Hematopoietic multipotent progenitor cell treated with erythropoietin and hydrocortisone succinate and interleukin-3 and kit ligand, for 8 days (in vitro differentiated cells): ENCODE data around the gene NKD2.
A peak's percentile ranks its signal among the peaks of the same experiment; 100 is the strongest.
"Not testable (repeated sequence)": the region's sequence is repeated elsewhere in the genome, so short reads cannot be mapped to it uniquely, and the experiment has no call there.

Experiments used
- DNase-seq: peaks from one replicate; pipeline ENCODE4 v3.0.0-alpha.2; 2015

NKD2 gene

GRCh38 chr5:979100-979817, 29.3 kb upstream of the NKD2 start:
- no peak for DNase-seq

DNA sequence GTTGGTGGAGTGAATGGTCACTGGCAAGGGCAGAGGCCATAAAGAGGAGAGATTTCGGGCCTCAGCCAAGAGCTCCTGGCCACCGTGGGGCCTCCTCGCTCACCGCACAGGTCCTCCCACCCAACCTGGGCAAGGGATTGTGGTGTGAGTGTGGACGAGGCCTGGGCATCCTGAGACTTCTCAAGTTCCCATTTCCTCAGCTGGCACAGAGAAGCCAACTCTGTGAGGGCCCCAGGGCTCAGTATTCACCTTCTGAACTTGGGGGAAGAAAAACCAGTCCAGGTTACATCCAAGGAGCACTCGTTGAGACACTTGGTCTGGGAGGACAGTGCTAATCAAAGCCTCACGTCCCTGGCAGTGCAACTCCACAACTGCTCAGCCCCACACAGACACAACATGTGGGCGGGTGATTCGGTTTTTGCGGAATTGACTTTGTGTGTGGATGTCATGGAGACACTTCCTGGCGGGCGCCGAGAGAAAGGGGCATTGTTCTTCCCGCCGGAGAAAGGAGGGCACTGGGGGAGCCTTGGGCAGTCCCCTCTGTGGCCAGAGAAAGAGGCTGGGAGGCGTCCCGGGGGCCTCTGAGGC, 28.5 kb upstream of the NKD2 start:
- DNase-seq = no peak

GRCh38 chr5:980966-981365, 27.6 kb upstream of the NKD2 start:
- no peak for DNase-seq

- DNase-seq = no peak
Measured at GRCh38 chr5:981456-981855, 27.1 kb upstream of the NKD2 start.

DNA sequence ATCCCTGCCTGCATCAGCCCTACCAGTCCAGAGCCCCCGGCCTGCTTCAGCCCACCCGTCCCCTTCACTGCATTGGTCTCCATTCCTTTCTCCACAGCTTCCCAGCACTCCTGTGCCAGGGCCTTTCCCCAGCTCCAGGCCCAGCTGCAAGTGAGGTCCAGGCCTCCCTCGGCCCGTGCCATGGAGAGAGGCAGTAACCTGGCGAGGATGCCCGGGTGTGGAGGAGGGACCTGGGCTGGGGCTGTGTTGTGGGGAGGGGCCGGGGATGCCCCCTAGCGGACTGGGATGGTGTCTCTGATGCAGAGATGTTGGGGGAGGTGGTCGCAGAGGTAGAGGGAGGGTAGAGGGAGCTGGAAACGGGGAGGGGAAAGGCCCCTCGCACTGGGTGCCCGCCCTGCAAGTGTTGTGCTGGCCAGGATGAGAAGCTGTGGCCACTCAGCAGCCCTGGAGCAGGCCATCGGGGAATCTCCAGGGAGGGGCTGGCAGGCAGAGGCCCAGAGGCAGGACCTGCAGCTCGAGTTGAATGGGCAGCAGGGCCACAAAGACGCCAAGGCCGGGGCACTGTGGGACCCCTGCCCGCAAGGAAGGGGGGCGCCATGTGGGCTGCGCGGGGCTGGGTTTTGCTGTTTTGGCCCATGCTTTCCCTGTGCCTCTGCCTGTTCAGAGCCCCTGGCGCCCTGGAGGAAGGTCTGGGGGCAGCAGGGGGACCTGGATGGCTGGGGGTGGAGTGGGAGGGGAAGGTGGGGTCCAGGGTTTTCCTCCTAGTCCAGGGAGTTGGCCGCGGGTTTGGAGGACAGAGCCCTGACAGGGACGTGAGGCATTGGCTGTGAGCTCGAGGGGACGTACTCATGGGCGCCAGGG, 26.0 kb upstream of the NKD2 start:
- DNase-seq = no peak

- DNase-seq = no peak
Measured at GRCh38 chr5:983238-983524, 25.4 kb upstream of the NKD2 start.

- DNase-seq = no peak
Measured at GRCh38 chr5:983568-983967, 25.0 kb upstream of the NKD2 start.

DNA sequence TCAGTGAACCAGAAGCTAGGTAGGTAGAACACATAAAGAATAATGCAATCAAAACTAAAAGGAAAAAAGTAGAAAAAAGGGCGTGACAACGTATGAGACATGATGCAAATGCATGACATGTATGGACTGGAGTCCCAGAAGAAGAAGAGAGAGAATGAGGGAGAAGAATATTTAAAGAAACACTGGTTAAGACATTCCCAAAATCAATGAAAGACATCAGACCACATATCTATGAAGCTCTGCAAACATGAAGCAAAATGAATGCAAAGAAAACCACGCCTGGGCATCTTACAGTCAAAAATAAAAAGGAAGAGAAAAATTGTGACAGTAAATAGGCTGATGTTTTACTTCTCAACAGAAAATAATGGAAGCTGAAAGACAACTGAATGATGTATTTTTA, 23.8 kb upstream of the NKD2 start:
- no peak for DNase-seq

DNA sequence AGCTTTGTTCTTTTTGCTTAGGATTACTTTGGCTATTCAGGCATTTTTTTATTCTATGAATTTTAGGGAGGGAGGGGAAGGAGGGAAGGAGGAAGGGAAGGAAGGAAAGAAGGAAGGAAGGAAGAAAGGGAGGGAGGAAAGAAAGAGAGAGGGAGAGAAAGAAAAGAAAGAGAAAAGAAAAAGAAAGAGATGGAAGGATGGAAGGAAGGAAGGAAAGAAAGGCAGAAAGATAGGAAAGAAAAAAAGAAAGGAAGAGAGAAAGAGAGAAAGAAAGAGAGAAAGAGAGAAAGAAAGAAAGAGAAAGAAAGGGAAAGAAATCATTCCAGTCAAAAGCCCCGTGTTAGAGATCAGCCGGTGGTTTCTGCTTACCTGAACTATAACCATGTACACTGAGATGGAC, 20.8 kb upstream of the NKD2 start:
- DNase-seq = no peak

DNA sequence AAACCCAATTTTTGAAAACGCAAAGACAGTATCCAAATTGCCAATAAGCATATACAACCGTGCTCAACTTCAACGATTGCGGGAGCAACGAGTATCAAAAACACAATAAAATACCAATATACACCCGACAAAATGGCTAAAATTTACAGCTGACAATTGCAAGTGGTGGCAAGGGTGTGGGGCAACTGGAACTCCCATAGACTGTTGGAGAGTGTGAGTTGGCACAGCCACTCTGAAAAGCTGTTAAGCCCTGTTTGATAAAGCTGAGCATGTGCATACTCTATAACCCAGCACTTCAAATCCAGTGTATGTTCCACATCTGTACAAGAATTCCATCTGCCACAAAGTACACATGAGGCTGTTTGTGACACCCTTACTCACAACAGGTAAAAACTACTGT, 20.3 kb upstream of the NKD2 start:
- no peak for DNase-seq

DNA sequence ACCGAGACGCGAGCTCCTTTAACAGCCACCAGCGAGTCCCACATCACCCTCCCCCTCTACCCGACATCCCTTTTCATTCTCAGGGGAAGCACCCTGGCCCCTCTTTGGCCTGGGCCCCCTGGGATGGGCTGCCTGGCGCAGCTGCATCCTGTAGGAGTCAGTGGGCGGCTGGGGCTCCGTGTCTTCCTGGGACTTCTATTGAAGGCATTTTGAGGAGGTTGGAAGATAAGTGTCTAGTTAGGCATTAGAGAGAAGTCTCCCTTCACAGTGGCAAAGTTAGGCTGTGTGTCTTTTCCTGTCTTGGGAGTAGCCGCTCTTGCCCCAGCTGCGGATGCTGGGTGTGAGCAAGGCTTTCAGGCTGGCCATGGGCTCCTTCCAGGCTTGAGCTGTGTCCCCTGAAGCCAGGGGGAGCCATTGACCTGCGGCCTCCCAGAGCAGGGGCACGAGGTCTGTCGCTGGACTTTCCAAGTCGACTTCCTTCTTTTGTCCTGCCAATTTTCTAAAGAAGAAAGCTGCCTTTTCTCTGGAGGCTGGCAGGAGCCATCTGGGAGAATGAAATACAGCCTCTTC, 18.6 kb upstream of the NKD2 start:
- DNase-seq = peak; percentile 20

DNA sequence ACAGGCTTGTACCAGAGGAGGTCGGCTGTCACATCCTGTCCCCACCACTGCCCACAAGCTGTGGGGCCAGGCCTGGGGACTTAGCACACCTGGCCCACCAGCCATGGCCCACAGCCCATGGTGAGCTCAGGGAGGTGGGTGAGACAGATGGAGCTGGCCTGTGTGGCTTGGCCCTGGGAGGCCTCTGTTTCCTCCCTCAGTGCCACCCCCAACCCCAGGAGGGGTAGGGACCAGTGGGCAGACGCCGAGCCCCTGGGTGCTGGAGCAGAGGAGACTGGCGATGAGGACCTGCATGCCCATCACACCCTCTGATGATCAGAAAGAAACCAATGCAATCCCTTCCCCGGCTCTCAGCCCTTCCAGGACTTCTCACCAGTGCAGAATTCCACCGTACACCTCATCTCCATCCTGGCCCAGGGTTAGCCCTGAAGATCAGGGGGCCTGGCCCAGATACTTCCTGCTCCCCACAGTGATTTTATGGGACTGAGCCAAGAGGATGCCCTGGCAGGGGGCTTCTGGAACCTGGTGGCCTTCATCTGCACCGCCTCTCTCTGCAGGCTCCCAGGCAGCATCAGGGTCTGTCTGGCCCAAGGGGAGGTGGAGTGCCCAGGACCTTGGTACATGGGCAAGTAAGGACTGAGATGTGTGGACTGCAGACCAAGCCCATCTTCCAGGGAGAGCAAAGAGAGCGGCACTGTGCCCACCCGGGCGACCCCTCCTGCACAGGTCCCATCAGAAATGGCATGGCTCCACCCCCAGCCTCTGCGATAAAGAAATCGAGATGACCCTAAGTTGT, 16.9 kb upstream of the NKD2 start:
- DNase-seq = no peak

- no peak for DNase-seq
Measured at GRCh38 chr5:994272-994607, 14.4 kb upstream of the NKD2 start.

DNA sequence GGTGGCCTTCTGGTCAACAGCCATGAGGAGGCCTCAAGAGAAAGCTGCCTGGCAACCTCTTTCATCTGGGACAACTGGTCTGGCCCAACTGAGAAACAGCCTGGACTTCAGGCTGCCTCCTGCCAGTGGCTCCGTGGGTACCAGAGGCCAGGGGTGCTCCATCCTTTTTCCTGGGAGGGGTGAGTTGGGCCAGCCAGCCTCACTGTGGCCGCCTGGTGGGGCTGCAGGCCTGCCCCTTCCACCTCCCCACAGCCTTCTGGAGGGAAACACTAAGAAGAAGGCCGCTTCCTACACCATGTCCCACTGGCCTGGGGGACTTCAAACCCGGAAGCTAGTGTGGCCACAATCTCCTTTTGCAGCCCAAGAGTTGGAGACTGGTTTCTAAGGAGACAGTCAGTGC, 13.8 kb upstream of the NKD2 start:
- DNase-seq = no peak

DNA sequence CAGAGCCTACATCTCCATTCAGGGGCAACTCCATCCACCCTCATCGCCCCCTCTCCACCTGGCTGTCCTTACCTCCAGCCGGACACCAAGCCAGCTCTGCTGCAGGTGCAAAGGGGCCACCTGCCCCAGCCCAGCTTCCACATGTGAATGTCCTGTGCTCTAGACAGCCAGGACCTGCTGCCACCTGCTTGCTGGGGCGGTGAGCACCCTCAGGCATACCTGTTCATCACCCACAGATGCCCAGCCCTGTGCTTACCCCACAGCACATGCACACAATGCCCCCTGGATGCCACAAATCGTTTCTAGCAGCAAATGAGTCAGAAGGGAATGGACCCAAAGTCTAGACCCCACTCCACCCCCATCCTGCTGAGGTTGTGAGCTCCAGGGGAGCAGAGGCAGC, 13.3 kb upstream of the NKD2 start:
- DNase-seq = no peak

GRCh38 chr5:997001-997474, 11.6 kb upstream of the NKD2 start:
- peak; percentile 26 for DNase-seq

GRCh38 chr5:997711-998110, 10.9 kb upstream of the NKD2 start:
- DNase-seq = no peak

DNA sequence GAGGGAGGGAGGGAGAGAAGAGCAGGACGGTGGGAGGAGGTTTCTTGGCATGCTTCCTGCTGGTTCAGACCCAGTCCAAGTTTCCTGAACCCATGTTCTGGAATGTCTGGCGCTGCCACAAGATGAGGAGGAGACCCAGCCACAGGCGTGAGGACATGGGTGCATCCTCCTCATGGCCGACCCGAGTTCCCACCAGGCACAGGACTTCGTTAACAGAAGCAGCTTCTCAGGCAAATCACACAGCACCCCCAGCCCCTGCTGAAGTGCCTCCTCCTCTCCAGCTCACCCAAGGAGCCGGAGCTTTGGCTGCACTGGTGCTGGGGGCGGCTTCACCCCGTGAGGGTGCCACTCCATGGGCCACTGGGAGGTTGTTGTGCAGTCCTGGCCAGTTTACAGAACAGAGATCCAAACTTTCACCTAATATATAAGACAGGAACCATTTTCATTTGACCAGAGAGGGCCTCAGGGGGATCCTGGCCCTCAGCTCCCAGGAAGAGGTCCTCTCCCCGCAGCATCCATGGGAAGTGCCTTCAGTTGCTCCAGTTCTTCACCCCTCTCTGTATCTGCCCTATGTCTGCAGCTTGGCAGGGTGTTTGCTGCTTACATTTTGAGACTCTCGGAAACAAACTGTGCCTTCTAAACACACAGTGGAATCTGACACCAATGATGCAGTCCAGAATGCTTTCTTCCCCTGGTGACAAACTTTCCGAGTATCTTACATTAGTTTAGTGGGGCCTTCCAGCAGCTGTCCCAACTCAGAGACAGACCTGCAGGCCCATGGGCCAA, 10.2 kb upstream of the NKD2 start:
- DNase-seq = no peak

DNA sequence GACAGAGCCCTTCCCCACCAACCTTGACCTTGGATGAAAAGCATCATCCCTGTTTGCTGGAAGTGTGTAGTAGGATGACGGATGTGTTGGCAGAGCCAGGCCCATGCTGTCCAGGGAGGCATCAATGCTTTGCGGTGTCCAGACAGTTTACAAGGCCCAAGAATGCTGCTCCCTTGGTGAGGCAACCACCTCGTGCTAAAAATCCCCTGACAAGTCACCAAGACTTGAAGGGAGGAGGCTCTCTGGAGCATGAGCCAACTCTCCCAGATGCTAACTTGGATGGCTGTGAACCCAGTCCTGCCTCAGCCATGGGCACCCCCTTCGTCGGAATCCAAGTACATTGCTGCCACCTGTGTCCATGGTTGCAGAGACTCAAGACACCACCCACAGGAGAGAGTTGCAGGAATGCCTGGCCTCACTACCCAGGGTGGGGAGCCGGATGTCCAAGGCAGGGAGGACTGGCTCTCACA, 9.5 kb upstream of the NKD2 start:
- DNase-seq = no peak

DNA sequence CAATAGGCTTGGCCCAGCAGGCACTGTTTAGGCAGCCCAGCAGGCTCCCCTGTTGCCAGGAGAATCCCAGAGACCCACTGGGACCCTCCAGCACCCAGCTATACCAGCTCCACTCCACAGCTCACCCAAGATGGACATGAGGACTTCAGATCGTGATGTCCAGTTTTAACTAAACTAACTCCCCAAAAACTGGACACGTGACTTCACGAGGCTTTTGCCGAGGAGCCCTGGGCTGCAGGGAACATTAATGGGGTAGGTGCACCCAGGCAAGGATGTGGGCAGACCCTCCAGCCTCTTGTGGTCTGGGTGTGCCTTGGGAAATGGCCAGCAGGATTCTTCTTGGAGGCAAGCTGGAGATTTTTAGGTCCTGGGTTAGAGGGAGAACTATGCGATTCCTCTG, 8.9 kb upstream of the NKD2 start:
- no peak for DNase-seq

- no peak for DNase-seq
Measured at GRCh38 chr5:1000329-1000728, 8.3 kb upstream of the NKD2 start.

- DNase-seq = not testable (repeated sequence)
Measured at GRCh38 chr5:1000831-1001230, 7.8 kb upstream of the NKD2 start.
